ENCODE results near the gene UGT1A6.

- no peak for TF ChIP-seq CTCF (conservative IDR thresholded peaks at IDR 0.05 in 1 of 2, IDR thresholded peaks at IDR 0.05 in 1 of 2; ENCODE audit: low read depth in 1 of 2, low read length in 2 of 2)
- no peak for TF ChIP-seq EZH2 (IDR thresholded peaks at IDR 0.05; ENCODE audit: low read length, missing control alignments)
Observed at GRCh38 chr2:233764761-233765160, 72.1 kb downstream of the UGT1A6 start.

Data from fibroblast of lung (primary cell).